BJ (cell line): ENCODE data around the gene GRAMD1B. TPM values are rescaled to one million over a fixed set of nuclear protein-coding genes. Genes with fewer than 3 reads are reported as not detected.

Experiments
- CTCF ChIA-PET: fragments of 350-600 bp; formaldehyde crosslinking; extraction: SDS; loops from one replicate; lab custom pipeline; 2021; ENCODE audit warnings: antibody characterized with exemption, inconsistent platforms; lab: Yijun Ruan, JAX
- POLR2A ChIA-PET: fragments of 300-600 bp; sonication (Branson Sonifier 250); formaldehyde crosslinking; extraction: SDS; loops from one replicate; lab custom pipeline; 2021; ENCODE audit warnings: antibody characterized with exemption; lab: Charles Lee
- DNase-seq: peaks from one replicate; pipeline ENCODE4 v3.0.0-alpha.2; 2011; ENCODE audit warnings: low read depth
- H3K27me3 ChIP-seq: 2 replicates; pipeline ENCODE4 v1.6.0; 2011; ENCODE audit warnings: low read length; ENCODE audit not compliant: control insufficient read depth, insufficient read depth
- H3K36me3 ChIP-seq: 2 replicates; pipeline ENCODE4 v1.5.1; 2011; ENCODE audit warnings: low read length; ENCODE audit not compliant: control insufficient read depth, insufficient read depth
- H3K4me3 ChIP-seq: 2 replicates; pipeline ENCODE4 v1.5.1; 2011; ENCODE audit warnings: low read depth, mild to moderate bottlenecking, control low read depth, low read length
- polyA plus RNA-seq: library from polyadenylated mRNA; depleted of rRNA; stranded (reverse); fragments of >200 nt; gene quantifications from 2 replicates; pipeline ENCODE4 v1.2.3, GENCODE V29; 2011
- TF ChIP-seq, protein P1 (sequence below): IDR thresholded peaks from 2 replicates; pipeline ENCODE4 v1.5.1; 2011; ENCODE audit warnings: low read depth, mild to moderate bottlenecking, control low read depth, inconsistent platforms, low read length, moderate library complexity; ENCODE audit not compliant: insufficient read depth

The GRAMD1B gene
- polyA plus RNA-seq, 1 experiment = 11.7 TPM

DNA sequence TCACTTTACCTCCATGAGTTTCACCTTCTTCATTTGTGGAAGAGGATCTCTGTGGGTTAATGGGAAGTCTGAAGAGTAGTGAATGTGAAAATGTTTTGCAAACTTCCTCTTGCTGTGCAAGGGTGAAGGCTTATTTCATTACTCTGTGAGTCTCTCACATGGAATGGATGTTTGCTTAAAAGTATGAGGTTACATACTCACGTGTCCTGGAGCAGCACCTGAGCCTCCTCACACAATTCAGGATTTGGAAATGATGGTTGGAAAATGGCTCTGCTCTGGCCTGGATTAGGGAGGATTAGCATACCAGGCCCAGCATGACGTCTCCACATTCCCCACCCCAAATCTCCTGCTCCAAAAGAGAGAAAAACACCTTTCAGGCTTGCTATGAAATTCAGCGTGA lies 4.8 kb downstream of the GRAMD1B start:
- ChIA-PET CTCF (interaction anchor here (0.6 to 3.5 kb wide), 3 partner anchors 28 to 334 kb away, joined by 3 to 13 read pairs (median 4); no protein-coding TSS in a partner anchor), POLR2A (no interaction called here)
- no peaks in the 10 kb centered on the region for H3K36me3 ChIP-seq
- no peaks in the 10 kb centered on the region for H3K27me3 ChIP-seq
- no peak overlapping the region for H3K4me3 ChIP-seq
- TF ChIP-seq, protein P1, sequence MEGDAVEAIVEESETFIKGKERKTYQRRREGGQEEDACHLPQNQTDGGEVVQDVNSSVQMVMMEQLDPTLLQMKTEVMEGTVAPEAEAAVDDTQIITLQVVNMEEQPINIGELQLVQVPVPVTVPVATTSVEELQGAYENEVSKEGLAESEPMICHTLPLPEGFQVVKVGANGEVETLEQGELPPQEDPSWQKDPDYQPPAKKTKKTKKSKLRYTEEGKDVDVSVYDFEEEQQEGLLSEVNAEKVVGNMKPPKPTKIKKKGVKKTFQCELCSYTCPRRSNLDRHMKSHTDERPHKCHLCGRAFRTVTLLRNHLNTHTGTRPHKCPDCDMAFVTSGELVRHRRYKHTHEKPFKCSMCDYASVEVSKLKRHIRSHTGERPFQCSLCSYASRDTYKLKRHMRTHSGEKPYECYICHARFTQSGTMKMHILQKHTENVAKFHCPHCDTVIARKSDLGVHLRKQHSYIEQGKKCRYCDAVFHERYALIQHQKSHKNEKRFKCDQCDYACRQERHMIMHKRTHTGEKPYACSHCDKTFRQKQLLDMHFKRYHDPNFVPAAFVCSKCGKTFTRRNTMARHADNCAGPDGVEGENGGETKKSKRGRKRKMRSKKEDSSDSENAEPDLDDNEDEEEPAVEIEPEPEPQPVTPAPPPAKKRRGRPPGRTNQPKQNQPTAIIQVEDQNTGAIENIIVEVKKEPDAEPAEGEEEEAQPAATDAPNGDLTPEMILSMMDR = no peak
- no peak for DNase-seq

DNA sequence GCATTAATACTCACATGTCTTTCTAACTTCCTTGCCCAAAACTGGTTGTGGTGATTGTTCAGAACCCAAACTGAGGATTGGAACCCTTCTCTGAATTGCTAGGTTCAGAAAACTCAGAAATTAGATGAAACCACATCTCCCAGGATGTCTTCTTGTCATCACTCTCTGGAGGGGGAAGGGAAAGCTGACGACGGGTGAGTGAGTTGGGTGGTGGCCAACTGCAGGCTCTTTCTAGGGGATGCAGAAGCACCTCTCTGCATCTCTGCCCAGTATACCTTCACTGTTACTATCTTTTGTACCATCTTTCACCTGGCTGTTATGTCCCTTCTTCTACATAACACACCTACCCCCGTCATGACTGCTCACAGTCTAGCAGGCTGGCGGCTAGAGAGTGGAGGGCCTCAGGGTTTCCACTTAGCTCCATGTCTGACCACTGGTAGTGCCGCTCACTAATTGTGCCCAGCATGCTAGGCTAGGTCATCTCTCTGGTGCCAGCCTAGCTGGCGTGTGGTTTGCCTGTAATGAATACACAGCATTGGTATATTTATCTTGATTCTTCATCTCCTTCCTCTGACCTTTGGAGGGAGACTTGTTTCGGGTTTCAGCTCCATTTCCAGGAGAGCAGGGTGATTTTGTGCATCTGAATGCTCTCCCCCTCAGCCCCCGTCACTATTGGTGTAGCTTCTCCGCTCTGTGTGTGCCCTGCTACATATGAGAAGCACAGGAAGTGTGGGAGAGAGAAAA lies 7.3 kb downstream of the GRAMD1B start:
- POLR2A ChIA-PET = no interaction called here
- Histone ChIP-seq H3K4me3 (no peak overlapping the region), H3K27me3 (no peaks in the 10 kb centered on the region), H3K36me3 (no peaks in the 10 kb centered on the region)
- TF ChIP-seq, protein P1 = no peak
- no peak for DNase-seq
- CTCF ChIA-PET = interaction anchor here (1.2 kb wide), 2 partner anchors 26 to 30 kb away, joined by 3 to 5 read pairs; no protein-coding TSS in a partner anchor

DNA sequence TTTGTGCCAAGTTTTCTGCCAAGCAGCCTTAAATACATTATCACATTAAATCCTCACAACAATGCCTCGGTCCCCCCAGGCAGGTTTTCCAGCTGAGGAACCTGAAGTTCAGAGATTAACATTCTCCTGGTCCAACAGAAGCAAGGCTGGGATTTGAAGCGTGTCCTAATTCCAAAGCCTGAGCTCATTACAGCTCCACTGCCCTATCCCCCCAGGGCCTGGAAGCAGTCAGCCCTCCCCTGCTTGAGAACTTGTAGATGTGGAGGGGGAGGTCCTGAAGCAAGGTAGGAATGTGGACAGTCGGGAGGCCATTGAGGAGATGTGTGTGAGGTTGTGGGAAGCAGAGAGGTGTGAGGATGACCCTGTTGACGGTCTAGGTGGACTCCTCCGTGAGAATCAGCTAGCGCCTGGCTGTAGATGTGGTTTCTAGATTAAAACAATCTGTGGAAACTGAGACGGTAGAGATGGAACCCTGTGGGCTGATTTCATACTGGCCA lies 8.1 kb downstream of the GRAMD1B start:
- ChIA-PET POLR2A (no interaction called here), CTCF (interaction anchor here (1.2 to 1.3 kb wide), 3 partner anchors 26 to 31 kb away, joined by 3 to 5 read pairs (median 4); no protein-coding TSS in a partner anchor)
- no peak overlapping the region for H3K4me3 ChIP-seq
- DNase-seq = peak; percentile 22
- no peaks in the 10 kb centered on the region for H3K27me3 ChIP-seq
- TF ChIP-seq, protein P1 = no peak
- H3K36me3 ChIP-seq = no peaks in the 10 kb centered on the region

DNA sequence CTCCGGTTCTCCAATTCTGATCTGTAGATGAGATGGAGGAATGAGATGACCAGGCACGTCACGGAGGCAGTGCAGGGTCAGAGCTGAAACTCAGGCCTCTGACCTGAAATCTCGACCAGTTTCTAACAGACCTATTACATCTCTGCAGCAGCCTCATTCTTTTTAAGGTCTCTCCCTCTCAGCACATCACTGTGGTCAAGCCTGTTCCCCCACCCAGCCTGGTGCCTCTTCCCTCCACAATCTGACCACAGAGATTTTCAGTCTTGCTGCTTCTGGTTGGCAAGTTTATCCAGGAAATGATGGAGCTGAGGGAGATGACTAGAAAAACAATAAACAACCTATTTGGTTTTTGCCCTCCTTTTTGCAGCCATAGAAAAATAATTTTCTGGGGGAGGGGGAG lies 9.5 kb downstream of the GRAMD1B start:
- no peaks in the 10 kb centered on the region for H3K27me3 ChIP-seq
- H3K36me3 ChIP-seq = no peaks in the 10 kb centered on the region
- DNase-seq = no peak
- POLR2A ChIA-PET = no interaction called here
- CTCF ChIA-PET = interaction anchor here (1.0 to 1.1 kb wide), 2 partner anchors 9 to 10 kb away, joined by 3 read pairs; no protein-coding TSS in a partner anchor
- TF ChIP-seq, protein P1 = no peak
- H3K4me3 ChIP-seq = no peak overlapping the region

DNA sequence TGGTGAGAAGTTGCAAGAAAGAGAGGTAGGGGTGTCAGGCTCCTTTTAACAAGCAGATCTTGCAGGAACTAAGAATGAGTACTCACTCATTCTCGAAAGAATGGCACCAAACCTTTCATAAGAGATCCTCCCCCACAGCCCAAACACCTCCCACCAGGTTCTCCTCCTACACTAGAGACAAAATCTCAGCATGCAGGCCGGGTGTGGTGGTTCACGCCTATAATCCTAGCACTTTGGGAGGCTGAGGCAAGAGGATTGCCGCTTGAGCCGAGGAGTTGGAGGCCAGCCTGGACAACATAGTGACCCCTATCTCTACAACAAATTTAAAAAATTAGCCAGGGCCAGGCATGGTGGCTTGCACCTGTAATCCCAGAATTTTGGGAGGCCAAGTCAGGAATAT lies 11.1 kb downstream of the GRAMD1B start:
- ChIA-PET CTCF (no interaction called here), POLR2A (no interaction called here)
- Histone ChIP-seq H3K36me3 (no peaks in the 10 kb centered on the region), H3K27me3 (no peaks in the 10 kb centered on the region), H3K4me3 (no peak overlapping the region)
- TF ChIP-seq, protein P1 = no peak
- no peak for DNase-seq
